Hepatocyte (in vitro differentiated cells): ENCODE results near the gene PRDM11. TPM values are rescaled to one million over a fixed set of nuclear protein-coding genes. Genes with fewer than 3 reads are reported as not detected.

Experiments used
- DNase-seq: peaks from one replicate; pipeline ENCODE4 v3.0.0-alpha.2; 2016; ENCODE audit warnings: low spot score
- H2AFZ ChIP-seq: fragments of 200-600 bp; sonication (generic); 2 replicates; pipeline ENCODE4 v1.6.0; 2016; ENCODE audit warnings: antibody characterized with exemption, mild to moderate bottlenecking
- H3K27ac ChIP-seq: fragments of 200-600 bp; sonication (generic); 2 replicates; pipeline ENCODE4 v1.5.1; 2016; ENCODE audit warnings: mild to moderate bottlenecking
- H3K27me3 ChIP-seq: fragments of 200-600 bp; sonication (generic); 2 replicates; pipeline ENCODE4 v1.6.1; 2016
- H3K36me3 ChIP-seq: fragments of 200-600 bp; sonication (generic); replicated peaks from 2 replicates; pipeline ENCODE4 v1.5.1; 2016; ENCODE audit warnings: low read depth; ENCODE audit not compliant: insufficient read depth
- H3K4me1 ChIP-seq: fragments of 200-600 bp; sonication (generic); 2 replicates; pipeline ENCODE4 v1.5.1; 2016; ENCODE audit warnings: mild to moderate bottlenecking, moderate library complexity; ENCODE audit not compliant: insufficient read depth
- H3K4me2 ChIP-seq: fragments of 200-600 bp; sonication (generic); 2 replicates; pipeline ENCODE4 v1.6.0; 2016
- H3K4me3 ChIP-seq: fragments of 200-600 bp; sonication (generic); 2 replicates; pipeline ENCODE4 v1.5.1; 2016; ENCODE audit warnings: mild to moderate bottlenecking
- H3K79me2 ChIP-seq: fragments of 200-600 bp; sonication (generic); 2 replicates; pipeline ENCODE4 v1.6.0; 2017; ENCODE audit warnings: mild to moderate bottlenecking
- H3K9me2 ChIP-seq: fragments of 200-600 bp; sonication (generic); replicated peaks from 2 replicates; pipeline ENCODE4 v1.6.0; 2017; ENCODE audit warnings: mild to moderate bottlenecking; ENCODE audit not compliant: insufficient read depth
- H3K9me3 ChIP-seq: fragments of 200-600 bp; sonication (generic); 2 replicates; pipeline ENCODE4 v1.5.1; 2016; ENCODE audit warnings: low read depth, mild to moderate bottlenecking
- H4K20me1 ChIP-seq: fragments of 200-600 bp; sonication (generic); 2 replicates; pipeline ENCODE4 v1.6.0; 2016; ENCODE audit warnings: mild to moderate bottlenecking; ENCODE audit not compliant: insufficient read depth, poor library complexity, severe bottlenecking
- CTCF ChIP-seq: fragments of 200-600 bp; sonication (generic); IDR thresholded peaks from 2 replicates; pipeline ENCODE4 v1.5.1; 2016; ENCODE audit warnings: antibody characterized with exemption, mild to moderate bottlenecking; ENCODE audit not compliant: poor library complexity
- EZH2 ChIP-seq: fragments of 200-600 bp; sonication (generic); IDR thresholded peaks from 2 replicates; pipeline ENCODE4 v1.6.1; 2016; ENCODE audit warnings: antibody characterized with exemption, mild to moderate bottlenecking, borderline replicate concordance
- EZH2phosphoT487 ChIP-seq: fragments of 200-600 bp; sonication (generic); IDR thresholded peaks from one replicate; pipeline ENCODE4 v1.6.1; 2018; ENCODE audit warnings: antibody characterized with exemption, mild to moderate bottlenecking, low read depth, moderate library complexity; ENCODE audit not compliant: unreplicated experiment, severe bottlenecking
- WGBS: methylation state at CpG from one replicate; pipeline ENCODE4 v1.1.6; 2016; ENCODE audit warnings: low lambda C conversion rate; ENCODE audit errors: missing lambda C conversion rate; 5-methylcytosine and 5-hydroxymethylcytosine counted together
- polyA plus RNA-seq: library from polyadenylated mRNA; unstranded; fragments of >200 nt; fragmentation: Nextera tagmentation; extraction: Ambion mirVana; gene quantifications from 2 replicates; pipeline ENCODE4 v1.2.1, GENCODE V29; 2016
- total RNA-seq: library from RNA; depleted of rRNA; stranded (reverse); fragments of >200 nt; gene quantifications from 2 replicates; pipeline ENCODE4 v1.2.3, GENCODE V29; 2014

Gene PRDM11
- total and polyA plus RNA-seq, 2 experiments from 2014 or later = 11.2 to 15.0 TPM

DNA sequence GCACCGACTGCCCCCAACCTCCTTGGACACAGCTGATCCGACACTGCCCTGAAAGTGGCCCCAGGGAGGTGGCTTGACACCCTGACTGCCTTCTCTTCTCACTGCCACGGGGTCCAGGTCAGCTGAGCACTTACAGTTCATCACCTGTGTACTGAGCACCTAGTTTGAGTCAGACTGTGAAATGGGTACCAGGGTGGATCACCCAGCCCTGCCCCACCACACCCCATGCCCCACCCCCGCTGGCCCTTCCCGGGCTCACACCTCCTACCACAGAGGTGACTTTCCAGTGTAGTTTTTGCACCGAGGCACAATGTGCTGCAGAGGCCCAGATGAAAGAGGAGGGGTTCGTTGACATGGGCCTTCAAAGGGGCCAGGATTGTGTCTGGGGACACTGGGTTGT lies 59.5 kb downstream of the PRDM11 start:
- H4K20me1 ChIP-seq = no peaks in the 10 kb centered on the region
- WGBS = 93% methylated on average over 7 of the region's 7 CpGs
- TF ChIP-seq EZH2 (no peak), CTCF (no peak), EZH2phosphoT487 (no peak)
- no peak overlapping the region for H3K27ac ChIP-seq
- no peaks in the 10 kb centered on the region for H3K9me2 ChIP-seq
- no peaks in the 10 kb centered on the region for H3K27me3 ChIP-seq
- H3K79me2 ChIP-seq = peaks cover 24% of the 10 kb centered on the region
- no peaks in the 10 kb centered on the region for H3K9me3 ChIP-seq
- H3K4me1 ChIP-seq = peaks cover 29% of the 10 kb centered on the region
- no peak overlapping the region for H3K4me2 ChIP-seq
- H3K4me3 ChIP-seq = no peak overlapping the region
- no peaks in the 10 kb centered on the region for H3K36me3 ChIP-seq
- no peak overlapping the region for H2AFZ ChIP-seq
- DNase-seq = no peak

- H3K4me3 ChIP-seq = no peak overlapping the region
- peaks cover 18% of the 10 kb centered on the region for H3K79me2 ChIP-seq
- no peaks in the 10 kb centered on the region for H3K36me3 ChIP-seq
- WGBS = 61% methylated on average over 8 of the region's 8 CpGs
- H3K27ac ChIP-seq = peak overlapping the region; percentile 88
- TF ChIP-seq CTCF (no peak), EZH2 (no peak), EZH2phosphoT487 (no peak)
- no peaks in the 10 kb centered on the region for H4K20me1 ChIP-seq
- no peak overlapping the region for H3K4me2 ChIP-seq
- no peak for DNase-seq
- H3K4me1 ChIP-seq = peaks cover 31% of the 10 kb centered on the region
- no peak overlapping the region for H2AFZ ChIP-seq
- no peaks in the 10 kb centered on the region for H3K9me2 ChIP-seq
- H3K9me3 ChIP-seq = no peaks in the 10 kb centered on the region
- no peaks in the 10 kb centered on the region for H3K27me3 ChIP-seq
Observed at GRCh38 chr11:45208135-45208534, 61.7 kb downstream of the PRDM11 start.

- no peak for DNase-seq
Observed at GRCh38 chr11:45209000-45209879, 62.8 kb downstream of the PRDM11 start.

More at GRCh38 chr11:45209000-45209879, 62.8 kb downstream of the PRDM11 start:
- H3K79me2 ChIP-seq = peaks cover 16% of the 10 kb centered on the region
- H3K9me3 ChIP-seq = no peaks in the 10 kb centered on the region
- H3K4me2 ChIP-seq = peak overlapping the region; percentile 56
- H3K4me1 ChIP-seq = peaks cover 31% of the 10 kb centered on the region
- H3K36me3 ChIP-seq = no peaks in the 10 kb centered on the region
- TF ChIP-seq EZH2phosphoT487 = no peak
- TF ChIP-seq CTCF = no peak
- no peak for TF ChIP-seq EZH2
- no peaks in the 10 kb centered on the region for H3K27me3 ChIP-seq
- H3K27ac ChIP-seq = peak overlapping the region; percentile 88
- no peak overlapping the region for H3K4me3 ChIP-seq
- H4K20me1 ChIP-seq = no peaks in the 10 kb centered on the region
- no peaks in the 10 kb centered on the region for H3K9me2 ChIP-seq
- WGBS = 75% methylated on average over 29 of the region's 35 CpGs
- H2AFZ ChIP-seq = no peak overlapping the region
